A549 (cell line): ENCODE measurements around the gene BEAN1. TPM values are rescaled to one million over a fixed set of nuclear protein-coding genes. Genes with fewer than 3 reads are reported as not detected.
A peak's percentile ranks its signal among the peaks of the same experiment; 100 is the strongest.

ENCODE experiments used
- ATAC-seq, 2 experiments: fragments of 200-7000 bp in 1 of 2; fragments of >200 bp in 1 of 2; cut with Nextera tagmentation in 1 of 2; cut with Tn5 transposase in 1 of 2; 3 replicates each; pipeline versions ENCODE4 v1.8.0 to v1.9.1; 2018 to 2020; ENCODE audit warnings: mild to moderate bottlenecking in 1 of 2, moderate library complexity in 1 of 2
- CTCF ChIA-PET: fragments of 300-600 bp; sonication (Branson Sonifier 250); formaldehyde crosslinking; extraction: SDS; loops from one replicate; lab custom pipeline; 2021; ENCODE audit warnings: antibody characterized with exemption, inconsistent platforms; lab: Yijun Ruan, JAX
- POLR2A ChIA-PET: fragments of 350-600 bp; formaldehyde crosslinking; extraction: SDS; loops from one replicate; lab custom pipeline; 2021; ENCODE audit warnings: antibody characterized with exemption, inconsistent platforms; lab: Yijun Ruan, JAX
- DNase-seq, 2 experiments: peaks; one replicate each; pipeline versions ENCODE4 v3.0.0 to v3.0.0-alpha.2; 2011 to 2016; ENCODE audit warnings: low read depth in 1 of 2, low spot score in 1 of 2
- FAIRE-seq: peaks from 2 replicates; lab custom pipeline; 2011; peaks lifted over from hg19 to GRCh38; lab: Jason Lieb, UNC
- H3K27ac ChIP-seq, 2 experiments: fragments of >200 bp; sonication (Bioruptor Twin); formaldehyde crosslinking; 3 replicates each; pipeline ENCODE4 v1.5.1; 2016 to 2017
- H3K4me1 ChIP-seq: fragments of >200 bp; sonication (Bioruptor Twin); formaldehyde crosslinking; 3 replicates; pipeline ENCODE4 v1.6.1; 2016
- H3K4me2 ChIP-seq: fragments of >200 bp; sonication (Bioruptor Twin); formaldehyde crosslinking; 3 replicates; pipeline ENCODE4 v1.6.1; 2016
- H3K4me3 ChIP-seq: fragments of >200 bp; sonication (Bioruptor Twin); formaldehyde crosslinking; 3 replicates; pipeline ENCODE4 v1.5.1; 2016
- H3K9me3 ChIP-seq: fragments of >200 bp; sonication (Bioruptor Twin); formaldehyde crosslinking; 3 replicates; pipeline ENCODE4 v1.6.1; 2016
- CBX2 ChIP-seq: fragments of 200-600 bp; sonication (generic); IDR thresholded peaks from 2 replicates; pipeline ENCODE4 v1.6.1; 2016; ENCODE audit warnings: low read depth, mild to moderate bottlenecking, borderline replicate concordance
- CTCF ChIP-seq: fragments of >200 bp; sonication (Bioruptor Twin); formaldehyde crosslinking; IDR thresholded peaks from 3 replicates; pipeline ENCODE4 v1.5.1; 2016
- E2F6 ChIP-seq: IDR thresholded peaks from 2 replicates; pipeline ENCODE4 v1.6.1; 2012; ENCODE audit warnings: low read depth, borderline replicate concordance
- EHMT2 ChIP-seq: fragments of 200-600 bp; sonication (generic); IDR thresholded peaks from 2 replicates; pipeline ENCODE4 v1.6.1; 2016; ENCODE audit warnings: antibody characterized with exemption, low read depth, mild to moderate bottlenecking, moderate library complexity
- FOSB ChIP-seq: fragments of 250-450 bp; sonication (Bioruptor Pico); IDR thresholded peaks from 2 replicates; pipeline ENCODE4 v1.5.0; 2020; ENCODE audit warnings: mild to moderate bottlenecking, moderate library complexity
- HOXB13 ChIP-seq: fragments of 250-450 bp; sonication (Bioruptor Pico); IDR thresholded peaks from 2 replicates; pipeline ENCODE4 v1.5.0; 2020; ENCODE audit warnings: low read depth, mild to moderate bottlenecking, moderate library complexity
- JUN ChIP-seq, 2 experiments: fragments of >200 bp; sonication (Bioruptor Twin); formaldehyde crosslinking; IDR thresholded peaks; 2 replicates in 1 of 2; 3 replicates in 1 of 2; pipeline ENCODE4 v1.6.1; 2016 to 2017
- KDM1A ChIP-seq: fragments of 200-600 bp; sonication (generic); IDR thresholded peaks from 2 replicates; pipeline ENCODE4 v1.6.1; 2016; ENCODE audit warnings: low read depth, mild to moderate bottlenecking
- MYC ChIP-seq: IDR thresholded peaks from 2 replicates; pipeline ENCODE4 v1.6.1; 2012; ENCODE audit warnings: mild to moderate bottlenecking, inconsistent platforms, low read length, improper control_type of control experiment, borderline replicate concordance
- NFE2L2 ChIP-seq: fragments of 150-350 bp; conservative IDR thresholded peaks from 2 replicates; pipeline ENCODE4 v1.6.1; 2014; ENCODE audit warnings: low read length
- PBX3 ChIP-seq: IDR thresholded peaks from 2 replicates; pipeline ENCODE4 v1.6.1; 2012
- POLR2AphosphoS2 ChIP-seq: conservative IDR thresholded peaks from 2 replicates; pipeline ENCODE4 v1.6.1; 2012; ENCODE audit warnings: low read length, improper control_type of control experiment, inconsistent platforms
- RAD21 ChIP-seq, 2 experiments: fragments of >200 bp in 1 of 2; sonication (Bioruptor Twin) in 1 of 2; formaldehyde crosslinking in 1 of 2; IDR thresholded peaks in 1 of 2; conservative IDR thresholded peaks in 1 of 2; 2 replicates in 1 of 2; 3 replicates in 1 of 2; pipeline ENCODE4 v1.6.1; 2012 to 2018; ENCODE audit warnings: inconsistent platforms in 1 of 2
- RARB ChIP-seq: fragments of 250-450 bp; sonication (Bioruptor Pico); IDR thresholded peaks from 2 replicates; pipeline ENCODE4 v1.8.0; 2021; ENCODE audit warnings: mild to moderate bottlenecking, moderate library complexity
- RCOR1 ChIP-seq: fragments of 150-350 bp; IDR thresholded peaks from 2 replicates; pipeline ENCODE4 v1.6.1; 2014; ENCODE audit warnings: antibody characterized with exemption, low read length, low read depth
- REST ChIP-seq: fragments of 200-600 bp; sonication (generic); IDR thresholded peaks from 2 replicates; pipeline ENCODE4 v1.6.1; 2016; ENCODE audit warnings: antibody characterized with exemption, mild to moderate bottlenecking, moderate library complexity
- SMC3 ChIP-seq: fragments of >200 bp; sonication (Bioruptor Twin); formaldehyde crosslinking; IDR thresholded peaks from 3 replicates; pipeline ENCODE4 v1.6.1; 2018; ENCODE audit warnings: inconsistent platforms
- TP53 ChIP-seq: fragments of 250-450 bp; sonication (Bioruptor Pico); IDR thresholded peaks from 2 replicates; pipeline ENCODE4 v1.5.0; 2021; ENCODE audit warnings: mild to moderate bottlenecking, moderate library complexity
- USF2 ChIP-seq: fragments of 450-650 bp; IDR thresholded peaks from 2 replicates; pipeline ENCODE4 v1.6.1; 2014; ENCODE audit warnings: antibody characterized with exemption
- ZNF302 ChIP-seq: fragments of 250-450 bp; sonication (Bioruptor Pico); IDR thresholded peaks from 2 replicates; pipeline ENCODE4 v1.9.0; 2021; ENCODE audit warnings: inconsistent platforms, mild to moderate bottlenecking, moderate library complexity
- WGBS: methylation state at CpG from one replicate; pipeline ENCODE4 v1.1.6; 2017; ENCODE audit errors: missing lambda C conversion rate; 5-methylcytosine and 5-hydroxymethylcytosine counted together
- polyA plus RNA-seq, 4 experiments: library from polyadenylated mRNA; depleted of rRNA in 3 of 4; stranded (reverse); fragments of >200 nt; fragmentation: RNase III in 1 of 4; extraction: RNeasy Plus Mini Kit Qiagen cat#74134 plus additional on column Dnase treatment in 1 of 4; gene quantifications; 2 replicates in 3 of 4; 3 replicates in 1 of 4; pipeline ENCODE4 v1.2.3, GENCODE V29; 2011 to 2017

The BEAN1 gene
- polyA plus RNA-seq, 2 of the 4 experiments (the other 2 are of a cell fraction): 0.98 to 1.7 TPM

GRCh38 chr16:66489385-66489784 is 62.3 kb downstream of the BEAN1 start:
- Histone ChIP-seq H3K4me3 (no peak overlapping the region), H3K4me1 (peaks cover 12% of the 10 kb centered on the region)
- TF ChIP-seq FOSB (CRISPR knock-in tag) (no peak), E2F6 (no peak), HOXB13 (no peak), KDM1A (no peak), ZNF302 (no peak), RAD21 (conservative IDR thresholded peaks at IDR 0.05 in 1 of 2, IDR thresholded peaks at IDR 0.05 in 1 of 2) (no peak), JUN (IDR thresholded peaks at IDR 0.05) (no peak), REST (no peak), RCOR1 (no peak), EHMT2 (no peak), NFE2L2 (no peak), TP53 (CRISPR knock-in tag) (no peak), CTCF (no peak), USF2 (no peak), PBX3 (no peak), CBX2 (no peak)
- TF ChIP-seq, all 56 proteins: peak for 0
- ATAC-seq (no peak), FAIRE-seq (no peak), DNase-seq (no peak)
- POLR2A ChIA-PET: no interaction called here
- 63% methylated on average over 2 of the region's 2 CpGs for WGBS
- Histone ChIP-seq H3K4me2 (no peak overlapping the region), H3K9me3 (no peaks in the 10 kb centered on the region), H3K27ac (peak overlapping the region in 1 of 2 experiments; percentile 50; a peak in 2 of 6 replicates)
- CTCF ChIA-PET: interaction anchor here (0.7 to 3.9 kb wide), 2 partner anchors 26 to 82 kb away, joined by 3 to 16 read pairs; no protein-coding TSS in a partner anchor

GRCh38 chr16:66489818-66490217 is 62.7 kb downstream of the BEAN1 start:
- H3K4me3 ChIP-seq: no peak overlapping the region
- peaks cover 12% of the 10 kb centered on the region for H3K4me1 ChIP-seq
- DNase-seq (no peak), ATAC-seq (no peak), FAIRE-seq (no peak)
- no peak overlapping the region for H3K4me2 ChIP-seq
- H3K9me3 ChIP-seq: no peaks in the 10 kb centered on the region
- ChIA-PET POLR2A (no interaction called here), CTCF (interaction anchor here (0.9 to 1.2 kb wide), 2 partner anchors 19 to 119 kb away, joined by 3 read pairs; no protein-coding TSS in a partner anchor)
- no peak for TF ChIP-seq POLR2AphosphoS2
- TF ChIP-seq MYC: no peak
- TF ChIP-seq RARB (CRISPR knock-in tag): no peak
- TF ChIP-seq RAD21 (conservative IDR thresholded peaks at IDR 0.05 in 1 of 2, IDR thresholded peaks at IDR 0.05 in 1 of 2): no peak
- TF ChIP-seq SMC3: no peak
- no peak for TF ChIP-seq USF2
- no peak for TF ChIP-seq PBX3
- H3K27ac ChIP-seq: peak overlapping the region in 1 of 2 experiments; percentile 50; a peak in 2 of 6 replicates
- 74% methylated on average over 5 of the region's 5 CpGs for WGBS
